Aorta (tissue), 5 donors: ENCODE measurements around the gene NCLN. TPM values are rescaled to one million over a fixed set of nuclear protein-coding genes. Genes with fewer than 3 reads are reported as not detected.
"Not testable (repeated sequence)": the region's sequence is repeated elsewhere in the genome, so short reads cannot be mapped to it uniquely, and the experiment has no call there.

Source experiments
- ATAC-seq: fragments of 200-7000 bp; cut with Tn5 transposase; one replicate; pipeline ENCODE4 v1.9.1; 2022; ENCODE audit warnings: moderate library complexity; ENCODE audit not compliant: low FRiP score
- DNase-seq, 2 donors: peaks; one replicate each; pipeline ENCODE4 v3.0.0-alpha.2; 2020
- H3K27ac ChIP-seq, 2 donors: one replicate each; pipeline ENCODE4 v1.5.1; 2013; ENCODE audit warnings: low read length in 2 of 2, mild to moderate bottlenecking in 2 of 2, moderate library complexity in 2 of 2, control low read depth in 1 of 2, inconsistent platforms in 1 of 2, low read depth in 1 of 2
- H3K27me3 ChIP-seq, 2 donors: one replicate each; pipeline ENCODE4 v1.6.1; 2013; ENCODE audit warnings: control low read depth in 1 of 2, low read length in 1 of 2, mild to moderate bottlenecking in 1 of 2, moderate library complexity in 1 of 2; ENCODE audit not compliant: insufficient read depth in 2 of 2, control insufficient read depth in 1 of 2
- H3K36me3 ChIP-seq, 2 donors: one replicate each; pipeline ENCODE4 v1.6.1; 2013; ENCODE audit warnings: control low read depth in 1 of 2, low read length in 1 of 2, mild to moderate bottlenecking in 1 of 2; ENCODE audit not compliant: insufficient read depth in 2 of 2, control insufficient read depth in 1 of 2
- H3K4me1 ChIP-seq, 2 donors: one replicate each; pipeline ENCODE4 v1.6.1; 2013; ENCODE audit warnings: low read length in 2 of 2, control low read depth in 1 of 2, mild to moderate bottlenecking in 1 of 2, moderate library complexity in 1 of 2; ENCODE audit not compliant: insufficient read depth in 2 of 2, control insufficient read depth in 1 of 2
- H3K4me3 ChIP-seq, 2 donors: one replicate each; pipeline ENCODE4 v1.5.1; 2013; ENCODE audit warnings: low read length in 2 of 2, control low read depth in 1 of 2, mild to moderate bottlenecking in 1 of 2
- H3K9me3 ChIP-seq: one replicate; pipeline ENCODE4 v1.6.1; 2013; ENCODE audit warnings: mild to moderate bottlenecking, low read length; ENCODE audit not compliant: control insufficient read depth
- WGBS, 2 donors: extraction: QIAGEN DNeasy Blood & Tissue Kit; methylation state at CpG; one replicate each; pipeline ENCODE4 v1.1.7; 2013; 5-methylcytosine and 5-hydroxymethylcytosine counted together
- intact Hi-C, 2 donors: fragments of 100-400 bp; cut with DNase I; formaldehyde crosslinking; loops; one replicate each; pipeline versions ENCODE4 v1.14.2 to v1.15.0; 2022
- polyA plus RNA-seq, 2 donors: library from polyadenylated mRNA; stranded (reverse); fragments of 200-250 nt; gene quantifications; one replicate each; pipeline ENCODE4 v1.2.3, GENCODE V29; 2013
- total RNA-seq, 2 donors: library from RNA; stranded (reverse); fragmentation: NEBNext Ultra II Directional; extraction: Animal tissue kit (Norgen Biotek cat#: 25700); gene quantifications; one replicate each; pipeline ENCODE4 v1.2.1, GENCODE V29; 2021
- donor health status: healthy with polysubstance abuse.
- donor health status: Bipolar disorder and iron deficiency.
- donor health status: DM: no; HTN: no; CAD: no.
- donor health status: DM: no; HTN: no; CAD: no.
- donor health status: DM: yes; HTN: yes; CAD: no.

The NCLN gene
- total and polyA plus RNA-seq, 4 donors = 14.7 to 47.0 (median 27.8) TPM

GRCh38 chr19:3208317-3209207 lies 22.8 kb downstream of the NCLN start:
- H3K4me3 ChIP-seq = no peak overlapping the region
- intact Hi-C loops = no loop called here
- no peak for ATAC-seq
- peaks cover 0 to 6% of the 10 kb centered on the region in 2 donors for H3K36me3 ChIP-seq
- WGBS, 2 donors = 90% methylated on average over 32 to 33 of the region's 33 CpGs
- no peaks in the 10 kb centered on the region for H3K9me3 ChIP-seq
- H3K27ac ChIP-seq = no peak overlapping the region
- DNase-seq = no peak
- no peaks in the 10 kb centered on the region for H3K4me1 ChIP-seq
- H3K27me3 ChIP-seq = no peaks in the 10 kb centered on the region

GRCh38 chr19:3210347-3211017 lies 24.8 kb downstream of the NCLN start:
- WGBS, 2 donors = 41 to 43% methylated on average over 20 of the region's 20 CpGs
- ATAC-seq (peak; percentile 59), DNase-seq (peak in 1 of 2 donors; percentile 85)
- Histone ChIP-seq H3K27me3 (no peaks in the 10 kb centered on the region), H3K27ac (no peak overlapping the region), H3K36me3 (no peaks in the 10 kb centered on the region), H3K4me3 (no peak overlapping the region), H3K4me1 (no peaks in the 10 kb centered on the region), H3K9me3 (no peaks in the 10 kb centered on the region)
- intact Hi-C loops = no loop called here

GRCh38 chr19:3211191-3211590 lies 25.5 kb downstream of the NCLN start:
- ATAC-seq (no peak), DNase-seq (no peak)
- Histone ChIP-seq H3K27ac (no peak overlapping the region), H3K4me1 (no peaks in the 10 kb centered on the region), H3K27me3 (no peaks in the 10 kb centered on the region), H3K4me3 (no peak overlapping the region), H3K36me3 (no peaks in the 10 kb centered on the region), H3K9me3 (no peaks in the 10 kb centered on the region)
- intact Hi-C loops = no loop called here
- 44% methylated on average over 9 to 12 of the region's 12 CpGs for WGBS, 2 donors

GRCh38 chr19:3213159-3213558 lies 27.4 kb downstream of the NCLN start:
- Histone ChIP-seq H3K27ac (no peak overlapping the region), H3K9me3 (no peaks in the 10 kb centered on the region), H3K36me3 (no peaks in the 10 kb centered on the region), H3K27me3 (no peaks in the 10 kb centered on the region), H3K4me1 (no peaks in the 10 kb centered on the region), H3K4me3 (no peak overlapping the region)
- intact Hi-C loops = no loop called here
- DNase-seq (no peak), ATAC-seq (no peak)
- 93 to 94% methylated on average over 7 of the region's 7 CpGs for WGBS, 2 donors

GRCh38 chr19:3216874-3217273 lies 31.1 kb downstream of the NCLN start:
- Histone ChIP-seq H3K27me3 (no peaks in the 10 kb centered on the region), H3K36me3 (no peaks in the 10 kb centered on the region), H3K27ac (no peak overlapping the region), H3K4me1 (no peaks in the 10 kb centered on the region), H3K4me3 (no peak overlapping the region), H3K9me3 (no peaks in the 10 kb centered on the region)
- DNase-seq (no peak), ATAC-seq (no peak)
- 87 to 94% methylated on average over 5 of the region's 5 CpGs for whole genome bisulfite sequencing, 2 donors
- intact Hi-C loops = no loop called here

- Histone ChIP-seq H3K27ac (no peak overlapping the region), H3K4me3 (no peak overlapping the region), H3K36me3 (no peaks in the 10 kb centered on the region), H3K27me3 (no peaks in the 10 kb centered on the region), H3K4me1 (no peaks in the 10 kb centered on the region), H3K9me3 (no peaks in the 10 kb centered on the region)
- WGBS, 2 donors = 71 to 72% methylated on average over 12 of the region's 12 CpGs
- DNase-seq (no peak), ATAC-seq (no peak)
- intact Hi-C loops = no loop called here
Measured at GRCh38 chr19:3220576-3220975, 34.8 kb downstream of the NCLN start.

- DNase-seq, H3K27ac ChIP-seq, H3K36me3 ChIP-seq, intact Hi-C loops, H3K27me3 ChIP-seq, H3K9me3 ChIP-seq, H3K4me1 ChIP-seq, H3K4me3 ChIP-seq, ATAC-seq: not testable (repeated sequence)
- WGBS, 2 donors = 81 to 82% methylated on average over 5 of the region's 5 CpGs
Measured at GRCh38 chr19:3221576-3221975, 35.8 kb downstream of the NCLN start.

GRCh38 chr19:3222709-3223108 lies 37.0 kb downstream of the NCLN start:
- Histone ChIP-seq H3K4me1 (no peaks in the 10 kb centered on the region), H3K27me3 (no peaks in the 10 kb centered on the region), H3K27ac (no peak overlapping the region), H3K36me3 (no peaks in the 10 kb centered on the region), H3K9me3 (no peaks in the 10 kb centered on the region), H3K4me3 (no peak overlapping the region)
- intact Hi-C loops = no loop called here
- no peak for DNase-seq
- WGBS, 2 donors = 91 to 92% methylated on average over 5 of the region's 5 CpGs
- ATAC-seq = no peak
